Ishikawa (cell line): ENCODE measurements around the gene KSR2.

ENCODE experiments used
- CEBPB ChIP-seq: IDR thresholded peaks from 2 replicates; pipeline ENCODE4 v1.6.1; 2012
- CREB1 ChIP-seq: IDR thresholded peaks from 2 replicates; pipeline ENCODE4 v1.6.1; 2012; ENCODE audit warnings: low read depth
- EP300 ChIP-seq: IDR thresholded peaks from 2 replicates; pipeline ENCODE4 v1.6.1; 2012; ENCODE audit warnings: borderline replicate concordance
- FOXM1 ChIP-seq: IDR thresholded peaks from 2 replicates; pipeline ENCODE4 v1.6.1; 2012; ENCODE audit warnings: low read depth, borderline replicate concordance
- NFIC ChIP-seq: IDR thresholded peaks from 2 replicates; pipeline ENCODE4 v1.6.1; 2012
- RAD21 ChIP-seq: IDR thresholded peaks from 2 replicates; pipeline ENCODE4 v1.6.1; 2012; ENCODE audit warnings: low read depth
- TAF1 ChIP-seq: IDR thresholded peaks from 2 replicates; pipeline ENCODE4 v1.6.1; 2012; ENCODE audit warnings: low read depth, mild to moderate bottlenecking
- TCF12 ChIP-seq: IDR thresholded peaks from 2 replicates; pipeline ENCODE4 v1.6.1; 2012; ENCODE audit warnings: low read depth
- YY1 ChIP-seq: IDR thresholded peaks from 2 replicates; pipeline ENCODE4 v1.6.1; 2012; ENCODE audit warnings: low read depth
- TF ChIP-seq, protein P1 (sequence below): IDR thresholded peaks from 2 replicates; pipeline ENCODE4 v1.6.1; 2012; ENCODE audit warnings: low read depth, mild to moderate bottlenecking
- TF ChIP-seq, protein P2 (sequence below): IDR thresholded peaks from 2 replicates; pipeline ENCODE4 v1.6.1; 2012
- TF ChIP-seq, protein P3 (sequence below): IDR thresholded peaks from 2 replicates; pipeline ENCODE4 v1.6.1; 2012

DNA sequence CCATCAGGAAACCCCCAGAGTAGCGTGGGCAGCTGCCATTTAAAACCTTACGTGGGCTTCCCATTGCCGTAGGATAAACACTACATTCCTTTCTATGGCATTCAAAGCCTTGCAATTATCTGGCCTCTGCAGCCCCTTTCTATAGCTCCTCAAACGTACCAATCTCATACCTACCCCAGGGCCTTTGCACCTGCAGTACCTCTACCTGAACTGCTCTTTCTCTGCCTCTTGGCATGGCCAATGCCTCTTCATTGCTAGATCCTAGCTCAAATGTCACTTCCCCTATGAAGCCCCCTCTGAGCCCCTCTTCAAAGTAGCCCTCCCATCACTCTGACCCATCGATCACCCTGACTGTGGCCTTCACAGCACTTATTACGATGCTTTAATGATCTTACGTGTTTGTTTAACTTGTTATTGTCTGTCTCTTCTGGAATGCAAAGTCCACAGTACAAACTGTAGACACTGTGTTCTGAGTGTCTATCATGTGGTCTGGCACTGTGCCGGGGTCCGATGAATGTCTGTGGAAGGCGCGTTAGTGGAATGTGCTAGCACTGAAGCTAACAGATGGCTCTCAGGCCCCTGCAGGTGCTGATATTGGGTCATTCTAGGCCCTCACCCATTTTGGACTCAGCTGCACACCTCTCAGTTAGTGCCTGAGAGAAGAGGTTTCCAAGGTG, 450.1 kb downstream of the KSR2 start:
- TF ChIP-seq RAD21 (no peak), CEBPB (no peak), CREB1 (no peak), NFIC (no peak), FOXM1 (no peak), TCF12 (no peak), EP300 (no peak), TAF1 (no peak), YY1 (no peak)
- TF ChIP-seq, protein P1, sequence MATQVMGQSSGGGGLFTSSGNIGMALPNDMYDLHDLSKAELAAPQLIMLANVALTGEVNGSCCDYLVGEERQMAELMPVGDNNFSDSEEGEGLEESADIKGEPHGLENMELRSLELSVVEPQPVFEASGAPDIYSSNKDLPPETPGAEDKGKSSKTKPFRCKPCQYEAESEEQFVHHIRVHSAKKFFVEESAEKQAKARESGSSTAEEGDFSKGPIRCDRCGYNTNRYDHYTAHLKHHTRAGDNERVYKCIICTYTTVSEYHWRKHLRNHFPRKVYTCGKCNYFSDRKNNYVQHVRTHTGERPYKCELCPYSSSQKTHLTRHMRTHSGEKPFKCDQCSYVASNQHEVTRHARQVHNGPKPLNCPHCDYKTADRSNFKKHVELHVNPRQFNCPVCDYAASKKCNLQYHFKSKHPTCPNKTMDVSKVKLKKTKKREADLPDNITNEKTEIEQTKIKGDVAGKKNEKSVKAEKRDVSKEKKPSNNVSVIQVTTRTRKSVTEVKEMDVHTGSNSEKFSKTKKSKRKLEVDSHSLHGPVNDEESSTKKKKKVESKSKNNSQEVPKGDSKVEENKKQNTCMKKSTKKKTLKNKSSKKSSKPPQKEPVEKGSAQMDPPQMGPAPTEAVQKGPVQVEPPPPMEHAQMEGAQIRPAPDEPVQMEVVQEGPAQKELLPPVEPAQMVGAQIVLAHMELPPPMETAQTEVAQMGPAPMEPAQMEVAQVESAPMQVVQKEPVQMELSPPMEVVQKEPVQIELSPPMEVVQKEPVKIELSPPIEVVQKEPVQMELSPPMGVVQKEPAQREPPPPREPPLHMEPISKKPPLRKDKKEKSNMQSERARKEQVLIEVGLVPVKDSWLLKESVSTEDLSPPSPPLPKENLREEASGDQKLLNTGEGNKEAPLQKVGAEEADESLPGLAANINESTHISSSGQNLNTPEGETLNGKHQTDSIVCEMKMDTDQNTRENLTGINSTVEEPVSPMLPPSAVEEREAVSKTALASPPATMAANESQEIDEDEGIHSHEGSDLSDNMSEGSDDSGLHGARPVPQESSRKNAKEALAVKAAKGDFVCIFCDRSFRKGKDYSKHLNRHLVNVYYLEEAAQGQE, result no peak
- TF ChIP-seq, protein P2, sequence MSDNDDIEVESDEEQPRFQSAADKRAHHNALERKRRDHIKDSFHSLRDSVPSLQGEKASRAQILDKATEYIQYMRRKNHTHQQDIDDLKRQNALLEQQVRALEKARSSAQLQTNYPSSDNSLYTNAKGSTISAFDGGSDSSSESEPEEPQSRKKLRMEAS, result no peak
- TF ChIP-seq, protein P3, sequence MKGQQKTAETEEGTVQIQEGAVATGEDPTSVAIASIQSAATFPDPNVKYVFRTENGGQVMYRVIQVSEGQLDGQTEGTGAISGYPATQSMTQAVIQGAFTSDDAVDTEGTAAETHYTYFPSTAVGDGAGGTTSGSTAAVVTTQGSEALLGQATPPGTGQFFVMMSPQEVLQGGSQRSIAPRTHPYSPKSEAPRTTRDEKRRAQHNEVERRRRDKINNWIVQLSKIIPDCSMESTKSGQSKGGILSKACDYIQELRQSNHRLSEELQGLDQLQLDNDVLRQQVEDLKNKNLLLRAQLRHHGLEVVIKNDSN, result no peak
